TTC549 (cell line): ENCODE measurements around the gene TEAD3.

Source experiments
- FAIRE-seq: peaks from 2 replicates; lab custom pipeline; 2012; peaks lifted over from hg19 to GRCh38; lab: Jason Lieb, UNC

TEAD3 gene

DNA sequence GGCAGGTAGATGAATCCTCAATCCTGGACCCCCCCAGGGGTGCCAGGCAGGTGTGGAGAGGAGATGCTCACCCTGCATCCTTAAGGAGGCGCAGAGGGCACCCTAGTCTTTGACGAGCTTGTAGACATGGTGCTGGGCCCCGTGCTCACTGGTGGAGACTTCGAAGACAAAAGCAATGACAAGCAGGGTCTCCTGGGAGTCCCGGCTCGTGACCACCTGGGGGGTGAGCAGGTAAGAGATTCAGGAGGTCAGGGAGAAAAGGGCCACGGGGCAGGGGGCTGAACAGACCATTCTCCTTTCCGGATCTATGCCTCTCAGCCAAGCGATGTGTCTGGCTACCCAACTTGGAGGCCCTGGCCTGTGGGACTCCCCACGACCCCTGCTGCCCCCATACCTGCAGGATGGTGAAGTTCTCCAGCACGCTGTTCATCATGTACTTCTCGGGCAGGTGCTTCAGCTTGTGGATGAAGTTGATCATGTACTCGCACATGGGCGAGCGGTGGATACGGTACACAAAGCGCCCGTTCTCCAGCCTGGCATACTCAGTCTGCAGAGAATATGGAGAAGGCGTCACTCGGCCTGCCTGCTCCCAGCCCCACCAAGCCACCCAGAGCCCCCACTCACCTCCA is 21.8 kb downstream of the TEAD3 start:
- FAIRE-seq, result no peak

DNA sequence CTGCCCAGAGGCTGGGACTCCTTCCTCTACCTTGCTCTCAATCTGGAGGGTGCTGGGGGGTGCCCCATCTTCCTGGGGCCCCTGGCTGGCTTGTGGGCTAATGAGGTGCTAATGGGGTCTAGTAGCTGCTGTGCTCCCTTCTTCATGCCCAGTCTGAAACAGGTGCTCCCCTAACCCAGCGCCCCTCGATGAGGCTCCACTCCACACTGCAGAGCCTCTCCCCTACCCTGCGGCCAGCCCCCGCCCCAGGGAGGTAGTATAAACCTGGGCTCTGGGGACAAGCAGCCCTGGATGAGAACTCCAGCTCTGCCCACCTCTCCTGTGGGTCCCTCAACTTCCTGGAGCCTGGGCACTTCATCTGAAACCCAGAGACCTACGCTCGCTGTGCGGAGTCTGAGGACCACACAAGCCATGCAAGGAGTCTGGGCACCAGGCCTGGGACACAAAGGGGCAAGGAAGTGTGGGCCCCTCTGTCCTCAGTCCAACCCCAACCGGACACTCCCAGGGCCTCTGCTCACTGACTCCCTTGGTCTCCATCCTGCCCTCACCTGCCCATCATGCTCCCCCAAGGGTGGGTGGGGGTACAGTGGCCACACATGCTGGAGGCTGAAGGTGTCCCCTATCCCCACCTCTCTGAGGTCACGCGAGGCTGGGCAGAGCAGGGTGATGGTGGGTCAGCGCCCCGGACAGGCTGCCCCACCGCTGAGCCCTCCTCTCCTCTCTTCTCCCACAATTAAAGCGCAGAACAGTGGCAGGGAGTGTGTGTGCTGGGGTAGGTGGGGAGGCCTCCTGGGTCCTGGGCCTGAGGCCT is 22.5 kb downstream of the TEAD3 start:
- no peak for FAIRE-seq

DNA sequence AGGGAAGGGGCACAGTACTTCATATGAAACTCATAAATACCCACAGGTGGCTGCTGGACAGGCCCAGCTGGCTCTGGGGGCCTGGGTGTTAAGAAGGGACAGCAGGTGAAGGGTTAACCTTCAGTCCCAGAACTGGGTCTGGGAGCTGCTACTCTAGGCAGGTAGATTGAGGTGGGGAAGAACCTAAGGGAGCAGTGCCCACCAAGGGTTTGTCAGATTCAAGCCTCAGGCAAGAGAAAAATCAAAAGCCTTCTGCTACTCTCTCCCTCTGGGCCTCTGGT is 23.1 kb downstream of the TEAD3 start:
- no peak for FAIRE-seq

DNA sequence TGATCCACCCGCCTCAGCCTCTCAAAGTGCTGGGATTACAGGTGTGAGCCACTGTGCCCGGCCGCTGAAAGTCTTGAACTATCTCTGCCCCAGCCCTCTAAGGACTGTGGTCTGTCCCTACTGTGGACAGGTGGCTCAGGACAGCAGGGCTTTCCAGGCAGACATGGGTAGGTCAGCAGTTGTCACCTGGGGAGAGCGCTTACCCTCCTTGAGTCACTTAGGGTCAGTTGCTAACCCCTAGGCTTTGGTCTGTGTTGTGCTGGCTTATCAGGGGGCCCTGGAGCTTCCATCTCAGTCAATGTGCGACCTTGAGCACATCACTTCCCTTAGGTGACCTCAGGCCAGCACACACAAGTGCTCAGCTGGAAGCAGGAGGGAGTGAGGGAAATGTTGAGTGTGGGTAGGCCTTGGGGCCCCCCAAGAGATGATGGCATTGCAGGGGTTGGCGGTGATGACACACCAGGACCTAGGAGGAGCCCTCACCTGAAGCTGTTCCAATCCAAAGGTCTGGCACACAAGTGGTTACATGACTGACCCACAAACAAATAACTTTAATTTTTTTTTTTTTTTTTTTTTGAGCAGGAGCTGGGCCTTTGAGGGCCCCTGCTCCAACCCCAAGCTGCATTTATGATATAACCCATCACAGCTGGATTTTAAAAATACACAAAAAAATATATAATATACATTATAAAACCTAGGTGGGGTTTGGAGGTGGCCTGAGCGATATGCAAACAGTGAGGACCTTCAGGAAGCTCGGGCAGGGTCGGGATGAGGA is 23.6 kb downstream of the TEAD3 start:
- no peak for FAIRE-seq

DNA sequence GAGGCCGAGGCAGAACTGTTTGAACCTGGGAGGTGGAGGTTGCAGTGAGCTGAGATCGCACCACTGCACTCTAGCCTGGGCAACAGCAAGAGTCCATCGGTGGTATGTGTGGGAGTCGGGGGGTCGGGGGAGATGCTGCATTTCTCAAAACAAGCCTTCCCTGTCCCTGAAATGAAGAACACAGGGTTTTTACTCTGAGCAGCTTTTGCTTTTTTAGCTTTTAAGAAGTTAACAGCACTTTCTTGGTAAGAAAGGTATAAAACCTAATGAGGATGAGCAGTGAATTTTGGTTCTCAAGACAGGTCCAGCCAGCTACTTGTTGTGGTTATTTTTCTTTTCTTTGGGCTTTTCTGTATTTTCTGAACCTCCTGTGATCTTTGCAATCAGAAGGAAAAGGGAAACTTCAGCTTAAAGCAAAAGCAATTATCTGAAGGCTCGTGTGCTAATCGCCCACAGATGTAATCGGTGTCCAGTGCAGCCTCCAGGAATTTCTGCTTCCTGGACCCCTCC is 25.0 kb downstream of the TEAD3 start:
- FAIRE-seq, result no peak

DNA sequence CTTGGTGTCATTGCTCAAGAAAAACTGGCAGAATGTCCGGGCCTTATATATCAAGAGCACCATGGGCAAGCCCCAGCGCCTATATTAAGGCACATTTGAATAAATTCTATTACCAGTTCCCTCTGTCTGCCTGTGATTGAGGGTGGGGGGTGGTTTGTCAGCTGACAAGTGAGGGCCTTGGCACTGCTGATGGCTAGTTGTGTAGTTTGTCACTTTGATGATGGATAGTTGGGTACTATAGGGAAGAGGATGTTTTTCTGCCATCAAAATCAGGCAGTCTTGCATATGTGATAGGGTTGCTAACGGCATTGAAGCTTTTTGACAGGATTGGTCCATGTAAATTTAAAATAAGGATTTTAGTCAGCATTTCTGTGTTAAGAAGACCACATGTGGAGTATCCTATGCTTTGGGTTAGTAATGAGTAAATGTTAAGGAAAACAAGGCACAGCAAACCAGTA is 26.2 kb downstream of the TEAD3 start:
- FAIRE-seq, result no peak

DNA sequence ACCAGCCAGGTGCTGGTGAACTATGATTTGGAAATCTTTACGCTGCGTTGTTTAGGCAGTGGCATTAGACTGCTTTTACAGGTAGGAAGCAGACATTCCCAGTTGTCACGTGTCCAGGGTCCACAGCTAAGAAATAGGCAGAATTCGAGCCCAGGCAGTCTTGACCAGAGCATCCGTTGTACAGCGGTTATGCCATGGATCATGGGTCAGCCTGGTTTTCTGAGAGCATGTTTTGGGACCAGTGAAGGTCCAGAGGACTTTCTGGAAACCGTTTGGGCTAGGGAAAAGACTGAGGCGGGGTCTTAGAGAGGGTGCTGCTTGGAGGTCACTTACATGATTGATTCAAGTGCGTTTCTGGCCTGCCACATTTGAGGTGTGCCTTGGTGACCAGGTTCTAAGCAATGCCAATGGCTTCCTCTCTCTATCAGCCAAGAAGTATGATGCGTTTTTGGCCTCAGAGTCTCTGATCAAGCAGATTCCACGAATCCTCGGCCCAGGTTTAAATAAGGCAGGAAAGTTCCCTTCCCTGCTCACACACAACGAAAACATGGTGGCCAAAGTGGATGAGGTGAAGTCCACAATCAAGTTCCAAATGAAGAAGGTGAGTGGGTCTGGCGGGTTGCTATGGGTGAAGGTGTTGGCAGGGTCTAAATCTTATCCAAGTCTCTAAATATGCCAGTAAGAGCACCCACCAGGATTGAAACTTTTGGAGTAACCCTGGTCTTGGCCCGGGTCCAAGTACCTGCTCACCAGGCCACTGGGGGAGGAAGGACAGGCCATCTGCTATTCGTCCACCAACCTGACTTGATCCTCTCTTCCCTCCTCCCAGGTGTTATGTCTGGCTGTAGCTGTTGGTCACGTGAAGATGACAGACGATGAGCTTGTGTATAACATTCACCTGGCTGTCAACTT is 26.9 kb downstream of the TEAD3 start:
- no peak for FAIRE-seq

DNA sequence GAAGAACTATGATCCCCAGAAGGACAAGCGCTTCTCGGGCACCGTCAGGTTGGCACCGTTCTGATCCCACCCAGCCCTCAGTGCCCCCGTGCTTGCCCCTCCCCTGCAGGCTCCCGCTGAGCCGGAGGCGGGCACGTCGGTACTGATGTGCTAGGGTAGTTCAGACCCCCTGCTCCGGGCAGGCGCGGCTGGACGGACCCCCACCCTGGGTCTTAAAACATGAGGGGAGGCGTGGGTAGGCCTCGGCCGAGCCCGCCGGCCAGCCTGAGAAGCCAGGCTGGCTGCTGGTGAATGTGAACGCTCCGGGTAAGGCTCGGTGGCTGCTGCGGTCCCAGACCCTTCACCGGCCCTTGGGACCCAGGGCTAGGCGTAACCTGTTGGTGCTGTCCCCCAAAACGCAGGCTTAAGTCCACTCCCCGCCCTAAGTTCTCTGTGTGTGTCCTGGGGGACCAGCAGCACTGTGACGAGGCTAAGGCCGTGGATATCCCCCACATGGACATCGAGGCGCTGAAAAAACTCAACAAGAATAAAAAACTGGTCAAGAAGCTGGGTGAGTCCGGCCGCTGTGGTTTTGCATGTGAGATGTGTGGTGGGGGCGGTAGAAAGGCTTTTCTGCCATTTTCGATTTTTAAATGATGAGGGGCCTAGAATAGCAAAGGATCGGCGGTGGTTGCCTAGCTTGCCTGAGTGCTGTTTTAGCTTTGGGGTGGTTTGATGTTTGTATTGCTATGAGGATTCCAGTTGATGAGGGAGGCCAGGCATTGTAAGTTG is 27.7 kb downstream of the TEAD3 start:
- FAIRE-seq, result no peak

DNA sequence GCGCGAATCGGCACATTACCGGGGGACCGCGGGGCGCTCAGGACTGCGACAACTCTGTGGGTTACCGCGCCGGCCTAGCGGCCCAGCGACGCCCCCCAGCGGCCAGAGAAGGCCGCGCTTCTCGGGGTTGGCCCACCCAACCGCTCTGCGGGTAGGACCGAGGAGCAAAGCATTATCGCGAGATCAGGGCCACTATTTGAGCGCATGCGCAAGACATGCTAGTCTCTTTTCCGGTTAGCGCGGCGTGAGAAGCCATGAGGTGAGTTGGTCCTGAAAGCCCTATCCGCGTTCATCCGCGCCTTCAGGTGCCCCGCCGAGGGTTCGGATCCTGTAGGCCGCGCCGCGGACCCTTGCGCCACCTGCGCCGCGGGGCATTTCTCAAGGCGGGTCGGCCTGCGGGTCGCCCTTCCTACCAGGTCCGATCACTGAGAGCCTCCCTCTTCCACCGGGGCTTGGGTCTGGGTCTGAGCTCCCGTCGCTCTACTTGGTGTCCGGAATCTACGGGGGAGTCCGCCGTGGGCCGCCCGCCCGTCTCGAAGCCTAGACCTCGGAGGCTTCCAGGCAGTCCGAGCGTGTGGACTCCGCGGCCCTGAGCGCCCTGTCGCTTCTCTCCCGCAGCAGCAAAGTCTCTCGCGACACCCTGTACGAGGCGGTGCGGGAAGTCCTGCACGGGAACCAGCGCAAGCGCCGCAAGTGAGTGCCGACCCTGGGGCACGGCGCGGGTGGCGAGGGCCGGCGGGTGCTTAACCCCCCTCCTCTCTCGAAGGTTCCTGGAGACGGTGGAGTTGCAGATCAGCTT is 28.5 kb downstream of the TEAD3 start, which contains the start of gene RPL10A:
RPL10A (plus strand) TSS at position 221 of the 799 bp plus-strand sequence; CDS start at position 255, 34 bp downstream.
- no peak for FAIRE-seq

DNA sequence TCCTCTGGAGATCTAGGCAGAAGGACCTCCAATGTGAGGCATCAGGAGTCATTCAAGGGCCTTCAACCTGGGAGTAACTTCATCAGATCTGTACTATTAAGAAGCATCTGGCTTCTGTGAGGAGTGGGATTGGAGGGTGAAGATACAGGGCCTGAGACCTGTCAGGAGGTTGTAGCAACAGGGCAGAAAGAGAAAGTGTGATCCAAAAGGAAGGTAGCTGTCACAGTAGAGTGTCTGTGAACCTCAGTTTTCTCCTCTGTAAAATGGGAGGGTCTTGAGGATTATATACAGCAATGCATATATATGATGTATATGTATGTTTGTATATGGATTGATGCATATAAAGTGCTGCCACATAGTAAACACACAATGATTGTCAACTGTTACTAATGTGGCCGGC is 31.2 kb downstream of the TEAD3 start:
- no peak for FAIRE-seq

DNA sequence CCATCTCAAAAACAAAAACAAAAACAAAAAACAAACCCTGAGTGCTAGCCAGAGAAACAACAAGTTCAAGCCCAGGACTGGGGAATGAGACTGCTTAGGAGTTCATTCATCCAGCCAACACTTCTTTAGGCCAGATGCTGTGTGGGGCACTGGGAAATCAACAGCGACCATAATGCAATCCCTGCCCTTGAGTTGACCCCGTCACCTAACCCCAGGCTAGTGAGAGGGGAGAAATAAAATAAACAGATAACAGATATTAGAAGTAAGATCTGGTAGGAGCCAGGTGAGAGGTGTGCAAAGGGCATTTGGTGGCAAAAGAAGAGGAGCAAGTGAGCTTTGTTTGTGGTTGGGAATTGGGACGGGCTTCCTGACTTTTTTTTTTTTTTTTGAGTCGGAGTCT is 33.6 kb downstream of the TEAD3 start:
- no peak for FAIRE-seq

DNA sequence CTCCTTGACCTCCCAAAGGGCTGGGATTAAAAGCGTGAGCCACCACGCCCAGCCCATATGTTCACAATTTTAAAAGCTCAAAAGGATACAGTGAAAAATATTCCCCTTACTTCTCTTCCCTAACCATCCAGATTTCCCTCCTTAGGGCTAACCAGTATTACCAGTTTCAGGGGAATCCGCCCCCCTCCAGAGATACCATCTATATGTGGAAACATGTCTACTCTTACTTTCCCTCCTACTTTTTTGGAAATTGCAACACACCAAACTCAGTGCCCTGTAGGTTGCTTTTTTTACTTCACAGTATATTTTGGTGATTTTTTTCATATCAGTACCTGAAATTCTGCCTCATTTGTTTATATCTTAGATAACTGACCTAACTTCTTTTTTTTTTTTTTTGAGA is 35.6 kb downstream of the TEAD3 start:
- no peak for FAIRE-seq

DNA sequence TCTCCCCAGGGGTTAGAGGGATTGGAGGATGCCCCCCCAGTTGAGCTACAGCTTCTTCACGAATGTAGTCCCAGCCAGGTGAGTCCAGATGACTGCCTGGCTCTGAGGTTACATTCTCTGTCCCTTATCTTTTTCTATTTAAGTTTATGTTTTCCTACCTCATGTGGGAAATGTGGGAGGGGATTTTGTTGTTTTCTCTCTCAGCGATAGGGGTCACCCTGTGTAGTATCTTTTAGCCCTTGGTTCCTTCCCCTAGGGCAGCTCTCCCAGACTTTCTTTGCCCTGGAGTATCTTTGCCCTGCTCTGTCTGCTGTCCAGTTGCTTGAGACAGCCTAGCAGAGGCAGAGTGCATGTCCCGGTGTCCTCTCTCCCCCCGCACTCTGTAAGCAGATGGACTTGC is 39.0 kb downstream of the TEAD3 start:
- no peak for FAIRE-seq

DNA sequence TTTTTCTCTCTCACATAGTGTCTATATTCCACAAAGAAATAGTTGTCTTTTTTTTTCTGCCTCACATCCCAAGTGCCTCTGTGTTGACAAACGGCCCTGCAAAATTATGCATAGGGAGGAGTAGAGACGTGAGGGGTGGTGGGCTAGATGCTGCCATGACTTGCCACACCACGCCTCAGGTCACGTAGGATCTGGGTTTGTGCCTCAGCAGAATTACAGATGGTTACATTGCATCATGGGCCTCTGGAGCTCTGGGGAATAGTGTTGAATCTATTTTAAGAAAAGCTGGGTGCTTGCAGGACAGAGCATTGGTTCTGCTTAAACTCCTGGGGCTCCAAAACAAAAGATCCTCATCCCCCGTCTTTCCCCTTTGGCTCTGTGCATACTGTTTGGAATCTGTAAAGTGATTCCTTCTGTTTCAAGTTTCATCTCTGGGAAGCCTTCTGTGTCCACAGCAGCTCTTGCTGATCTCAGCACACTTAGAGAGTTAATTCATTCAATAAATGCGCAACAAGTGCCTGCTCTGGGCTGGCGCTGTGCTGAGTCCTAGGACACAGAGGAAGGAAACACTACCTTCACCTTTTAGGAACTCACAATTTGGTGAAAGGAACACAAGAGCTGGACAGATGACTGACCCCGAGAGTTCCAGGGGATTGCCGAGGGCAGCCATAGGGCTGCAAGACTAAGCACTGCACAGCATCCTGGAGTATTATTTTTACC is 42.3 kb downstream of the TEAD3 start:
- FAIRE-seq, result no peak

DNA sequence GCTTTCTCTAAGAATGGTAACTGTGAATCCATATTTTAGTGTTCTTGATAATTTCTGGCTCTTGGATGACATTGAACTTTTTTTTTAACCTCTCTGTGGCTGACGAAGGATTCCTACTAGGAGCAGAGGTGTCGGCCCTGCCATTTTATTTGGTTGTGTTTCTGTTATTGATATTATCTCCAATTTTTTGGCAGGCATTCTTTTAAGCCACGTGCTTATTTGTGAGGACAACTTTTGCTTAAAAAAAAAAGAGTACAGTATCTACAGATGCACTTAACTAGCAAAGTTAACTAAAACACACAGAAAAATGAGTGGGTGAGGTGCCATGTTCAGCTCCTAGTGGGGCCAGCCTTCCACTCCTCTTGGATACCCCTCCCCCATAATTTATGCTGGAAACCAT is 43.6 kb downstream of the TEAD3 start:
- FAIRE-seq, result no peak

DNA sequence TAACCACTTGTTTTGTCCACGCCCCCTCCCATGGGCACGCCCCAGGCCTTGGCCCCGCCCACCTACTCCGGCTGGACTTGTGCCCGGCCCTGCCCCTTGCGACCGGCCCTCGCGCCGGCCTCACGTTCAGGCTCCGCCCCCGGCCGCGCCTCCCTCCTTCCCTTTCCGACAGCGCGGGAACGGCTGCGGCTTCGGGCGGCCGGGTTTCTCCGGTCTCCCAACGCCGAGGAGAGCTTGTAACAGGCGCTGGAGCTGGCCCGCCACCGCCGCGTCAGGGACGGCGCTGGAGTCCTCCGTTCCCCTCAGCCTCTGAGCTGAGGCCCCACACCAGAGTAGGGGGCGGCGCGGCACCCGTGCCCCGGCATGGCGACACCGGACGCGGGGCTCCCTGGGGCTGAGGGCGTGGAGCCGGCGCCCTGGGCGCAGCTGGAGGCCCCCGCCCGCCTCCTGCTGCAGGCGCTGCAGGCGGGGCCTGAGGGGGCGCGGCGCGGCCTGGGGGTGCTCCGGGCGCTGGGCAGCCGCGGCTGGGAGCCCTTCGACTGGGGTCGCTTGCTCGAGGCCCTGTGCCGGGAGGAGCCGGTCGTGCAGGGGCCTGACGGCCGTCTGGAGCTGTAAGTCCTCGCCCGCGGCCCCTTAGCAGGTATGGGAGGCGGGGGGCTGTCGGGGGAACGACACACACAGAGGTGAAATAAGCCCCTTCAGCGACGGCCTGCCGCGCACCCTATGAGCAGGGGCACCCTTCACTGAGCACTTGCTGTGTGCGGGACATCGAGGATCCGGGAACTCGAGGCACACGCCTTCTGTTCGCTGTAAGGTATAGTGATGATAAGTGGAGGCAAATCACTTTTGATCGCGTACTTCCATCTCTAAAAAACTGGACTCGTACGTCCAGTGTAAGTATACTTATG is 44.4 kb downstream of the TEAD3 start, which contains the start of gene FANCE:
FANCE (plus strand) TSS at position 156 of the 908 bp plus-strand sequence; CDS start at position 364, 208 bp downstream.
- FAIRE-seq, result no peak

DNA sequence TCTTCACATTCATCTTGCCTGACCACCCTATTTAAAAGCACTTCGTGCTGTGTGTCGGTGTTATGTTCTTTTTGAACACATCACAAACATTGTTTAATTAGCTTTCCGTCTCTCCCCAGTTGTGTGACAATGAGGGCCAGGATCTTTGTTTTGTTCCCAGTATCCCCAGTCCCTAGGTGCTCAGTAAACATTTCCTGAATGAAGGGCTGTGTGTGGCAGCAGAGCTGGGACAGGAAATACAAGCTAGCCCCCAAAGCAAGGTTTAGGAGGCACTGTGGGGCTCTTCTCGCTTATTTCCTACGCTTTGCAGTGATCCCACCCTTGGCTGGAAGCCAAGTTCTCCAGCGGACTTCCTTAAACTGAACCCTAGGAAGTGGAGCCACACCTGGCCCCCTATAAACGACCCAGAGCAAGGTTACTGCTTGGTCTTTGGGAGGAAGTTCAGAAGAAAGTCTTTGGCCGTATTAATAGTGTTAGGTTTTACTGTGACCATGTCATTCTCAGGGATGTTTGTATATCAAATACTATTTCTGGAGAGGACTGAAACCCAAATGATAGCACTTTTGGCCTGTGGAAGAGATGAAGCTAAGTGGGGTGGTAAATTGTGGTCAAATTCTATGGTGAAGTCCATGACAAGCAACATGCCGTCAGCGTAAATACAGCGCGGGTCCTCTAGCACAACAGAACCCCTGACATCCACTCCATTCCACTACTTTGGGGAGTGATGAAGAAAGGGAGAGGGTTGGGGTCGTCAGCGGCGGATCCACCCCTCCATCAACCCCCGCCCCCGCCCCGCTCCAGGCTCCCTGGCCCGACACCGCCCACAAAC is 45.3 kb downstream of the TEAD3 start:
- no peak for FAIRE-seq
